Trophoblast cell (in vitro differentiated cells and primary cell): Measurements from ENCODE around the gene RAB36.

ENCODE experiments used
- DNase-seq, 2 donors: peaks; one replicate each; pipeline ENCODE4 v3.0.0-alpha.2; 2016
- H2AFZ ChIP-seq: 2 replicates; pipeline ENCODE4 v1.6.1; 2013; ENCODE audit warnings: low read length, moderate library complexity, mild to moderate bottlenecking; ENCODE audit not compliant: insufficient read depth, poor library complexity
- H2AK5ac ChIP-seq: 2 replicates; pipeline ENCODE4 v1.6.1; 2013; ENCODE audit warnings: mild to moderate bottlenecking, low read length
- H2BK120ac ChIP-seq: 2 replicates; pipeline ENCODE4 v1.6.1; 2013; ENCODE audit warnings: low read length, mild to moderate bottlenecking, moderate library complexity; ENCODE audit not compliant: insufficient read depth, poor library complexity
- H2BK12ac ChIP-seq: 2 replicates; pipeline ENCODE4 v1.6.1; 2013; ENCODE audit warnings: mild to moderate bottlenecking, low read length, moderate library complexity
- H2BK5ac ChIP-seq: 2 replicates; pipeline ENCODE4 v1.6.1; 2013; ENCODE audit warnings: low read length, low read depth, moderate library complexity, mild to moderate bottlenecking; ENCODE audit not compliant: poor library complexity
- H3K14ac ChIP-seq: 2 replicates; pipeline ENCODE4 v1.6.1; 2013; ENCODE audit warnings: mild to moderate bottlenecking, low read length
- H3K18ac ChIP-seq: 2 replicates; pipeline ENCODE4 v1.6.1; 2013; ENCODE audit warnings: mild to moderate bottlenecking, low read length
- H3K23ac ChIP-seq: 2 replicates; pipeline ENCODE4 v1.6.1; 2013; ENCODE audit warnings: low read length
- H3K27ac ChIP-seq: 2 replicates; pipeline ENCODE4 v1.5.1; 2013; ENCODE audit warnings: low read depth, mild to moderate bottlenecking, inconsistent platforms, low read length, moderate library complexity
- H3K27me3 ChIP-seq: 2 replicates; pipeline ENCODE4 v1.6.1; 2013; ENCODE audit warnings: inconsistent platforms, mild to moderate bottlenecking, low read length, moderate library complexity; ENCODE audit not compliant: insufficient read depth
- H3K36me3 ChIP-seq, 2 experiments: 1 replicate in 1 of 2; 2 replicates in 1 of 2; pipeline ENCODE4 v1.6.1; 2013; ENCODE audit warnings: low read length in 2 of 2, mild to moderate bottlenecking in 2 of 2, moderate library complexity in 1 of 2; ENCODE audit not compliant: insufficient read depth in 2 of 2, control insufficient read depth in 1 of 2
- H3K4ac ChIP-seq: 2 replicates; pipeline ENCODE4 v1.6.1; 2013; ENCODE audit warnings: low read depth, mild to moderate bottlenecking, low read length, moderate library complexity
- H3K4me1 ChIP-seq, 2 experiments: 1 replicate in 1 of 2; 2 replicates in 1 of 2; pipeline ENCODE4 v1.6.1; 2013; ENCODE audit warnings: low read length in 2 of 2, mild to moderate bottlenecking in 2 of 2, moderate library complexity in 1 of 2; ENCODE audit not compliant: insufficient read depth in 2 of 2, control insufficient read depth in 1 of 2
- H3K4me2 ChIP-seq: 2 replicates; pipeline ENCODE4 v1.6.1; 2013; ENCODE audit warnings: inconsistent platforms, mild to moderate bottlenecking, low read length, moderate library complexity
- H3K4me3 ChIP-seq: 2 replicates; pipeline ENCODE4 v1.5.1; 2013; ENCODE audit warnings: mild to moderate bottlenecking, low read depth, low read length, inconsistent platforms
- H3K79me1 ChIP-seq: one replicate; pipeline ENCODE4 v1.6.1; 2013; ENCODE audit warnings: low read length
- H3K79me2 ChIP-seq: 2 replicates; pipeline ENCODE4 v1.6.1; 2013; ENCODE audit warnings: low read length, mild to moderate bottlenecking; ENCODE audit not compliant: control insufficient read depth, insufficient read depth, poor library complexity
- H3K9ac ChIP-seq: 2 replicates; pipeline ENCODE4 v1.6.1; 2013; ENCODE audit warnings: mild to moderate bottlenecking, low read length
- H3K9me3 ChIP-seq: 2 replicates; pipeline ENCODE4 v1.6.1; 2013; ENCODE audit warnings: low read depth, mild to moderate bottlenecking, control low read depth, inconsistent platforms, low read length; ENCODE audit not compliant: insufficient read depth
- H4K12ac ChIP-seq: 2 replicates; pipeline ENCODE4 v1.6.1; 2013; ENCODE audit warnings: low read depth, mild to moderate bottlenecking, low read length, moderate library complexity
- H4K8ac ChIP-seq: 2 replicates; pipeline ENCODE4 v1.6.1; 2013; ENCODE audit warnings: low read depth, mild to moderate bottlenecking, low read length, moderate library complexity
- H4K91ac ChIP-seq: one replicate; pipeline ENCODE4 v1.6.1; 2013; ENCODE audit warnings: low read depth, mild to moderate bottlenecking, low read length, moderate library complexity
- WGBS: extraction: QIAGEN DNeasy Blood & Tissue Kit; methylation state at CpG from one replicate; pipeline ENCODE4 v1.1.7; 2013; ENCODE audit warnings: missing lambda C conversion rate; ENCODE audit not compliant: insufficient read length, insufficient coverage; ENCODE audit errors: extremely low coverage; 5-methylcytosine and 5-hydroxymethylcytosine counted together

The RAB36 gene

DNA sequence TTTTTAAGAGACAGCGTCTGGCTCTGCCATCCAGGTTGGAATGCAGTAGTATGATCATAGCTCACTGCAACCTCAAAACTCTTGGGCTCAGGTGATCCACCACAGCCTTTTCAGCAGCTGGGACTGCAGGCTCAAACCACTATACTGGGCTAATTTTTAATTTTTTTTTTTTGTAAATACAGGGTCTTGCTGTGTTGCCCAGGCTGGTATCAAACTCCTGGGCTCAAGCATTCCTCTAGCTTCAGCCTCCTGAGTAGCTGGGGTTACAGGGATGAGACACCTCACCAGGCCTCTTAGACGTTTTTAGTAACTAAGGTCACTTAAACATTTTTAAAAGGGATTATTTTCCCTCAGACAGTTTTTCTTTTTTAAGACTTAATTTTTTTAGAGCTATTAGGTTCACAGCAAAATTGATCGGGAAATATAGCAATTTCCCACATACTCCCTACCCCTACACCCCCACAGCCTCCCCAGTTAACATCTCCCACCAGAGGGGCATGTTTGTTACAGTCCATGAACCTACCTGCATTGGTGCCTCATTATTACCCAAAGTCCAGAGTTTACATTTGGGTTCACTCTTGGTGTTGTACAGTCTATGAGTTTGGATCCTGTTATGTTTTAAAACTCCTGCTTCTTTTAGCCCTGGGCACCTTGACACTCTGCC, 39.0 kb downstream of the RAB36 start:
- Histone ChIP-seq H3K9me3 (peaks cover 5% of the 10 kb centered on the region), H4K12ac (no peak overlapping the region), H3K27me3 (no peaks in the 10 kb centered on the region), H3K23ac (no peak overlapping the region), H3K18ac (no peak overlapping the region), H4K91ac (no peak overlapping the region), H2BK5ac (no peak overlapping the region), H3K14ac (no peak overlapping the region), H3K4me3 (no peak overlapping the region), H3K9ac (no peak overlapping the region), H3K27ac (no peak overlapping the region), H3K4me1 (peaks cover 41 to 42% of the 10 kb centered on the region in 2 experiments), H4K8ac (no peak overlapping the region), H3K79me2 (peaks cover 52% of the 10 kb centered on the region), H2BK12ac (no peak overlapping the region), H3K79me1 (peaks cover 21% of the 10 kb centered on the region), H3K4ac (peak overlapping the region; percentile 86), H3K4me2 (peak overlapping the region; percentile 88), H2BK120ac (no peak overlapping the region), H3K36me3 (peaks cover 15 to 18% of the 10 kb centered on the region in 2 experiments), H2AK5ac (no peak overlapping the region), H2AFZ (no peak overlapping the region)
- no peak for DNase-seq
- no CpG with 5 or more reads among the region's 3 CpGs for WGBS

DNA sequence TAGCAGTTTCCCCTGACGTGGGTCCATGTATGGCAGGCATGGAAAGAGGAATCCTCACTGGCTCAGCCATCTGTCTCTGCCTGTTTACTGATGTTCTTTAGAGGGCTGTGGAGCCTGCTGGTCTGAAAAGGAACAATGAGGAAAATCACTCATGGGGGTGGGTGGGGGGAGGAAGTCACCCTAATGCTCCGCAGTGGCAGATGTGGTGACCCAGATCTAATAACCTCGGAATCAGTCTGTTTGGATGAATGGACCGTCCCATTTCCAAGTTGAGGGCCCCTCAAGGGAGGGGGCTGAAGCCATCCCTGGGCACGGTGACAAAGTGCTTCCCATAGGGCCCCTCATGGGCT, 39.5 kb downstream of the RAB36 start:
- H3K79me2 ChIP-seq = peaks cover 52% of the 10 kb centered on the region
- H2BK120ac ChIP-seq = no peak overlapping the region
- no peak overlapping the region for H2AK5ac ChIP-seq
- H3K36me3 ChIP-seq = peaks cover 15 to 18% of the 10 kb centered on the region in 2 experiments
- peaks cover 18% of the 10 kb centered on the region for H3K79me1 ChIP-seq
- DNase-seq = no peak
- H3K18ac ChIP-seq = no peak overlapping the region
- H3K27ac ChIP-seq = no peak overlapping the region
- H3K4me3 ChIP-seq = no peak overlapping the region
- H3K23ac ChIP-seq = no peak overlapping the region
- peaks cover 38 to 39% of the 10 kb centered on the region in 2 experiments for H3K4me1 ChIP-seq
- H3K27me3 ChIP-seq = no peaks in the 10 kb centered on the region
- WGBS = no CpG with 5 or more reads among the region's 5 CpGs
- no peak overlapping the region for H4K8ac ChIP-seq
- no peak overlapping the region for H4K91ac ChIP-seq
- no peak overlapping the region for H3K9ac ChIP-seq
- H3K4ac ChIP-seq = peak overlapping the region; percentile 86
- peak overlapping the region; percentile 19 for H3K4me2 ChIP-seq
- H3K9me3 ChIP-seq = peaks cover 4% of the 10 kb centered on the region
- no peak overlapping the region for H3K14ac ChIP-seq
- no peak overlapping the region for H2AFZ ChIP-seq
- H2BK5ac ChIP-seq = no peak overlapping the region
- no peak overlapping the region for H4K12ac ChIP-seq
- H2BK12ac ChIP-seq = no peak overlapping the region

DNA sequence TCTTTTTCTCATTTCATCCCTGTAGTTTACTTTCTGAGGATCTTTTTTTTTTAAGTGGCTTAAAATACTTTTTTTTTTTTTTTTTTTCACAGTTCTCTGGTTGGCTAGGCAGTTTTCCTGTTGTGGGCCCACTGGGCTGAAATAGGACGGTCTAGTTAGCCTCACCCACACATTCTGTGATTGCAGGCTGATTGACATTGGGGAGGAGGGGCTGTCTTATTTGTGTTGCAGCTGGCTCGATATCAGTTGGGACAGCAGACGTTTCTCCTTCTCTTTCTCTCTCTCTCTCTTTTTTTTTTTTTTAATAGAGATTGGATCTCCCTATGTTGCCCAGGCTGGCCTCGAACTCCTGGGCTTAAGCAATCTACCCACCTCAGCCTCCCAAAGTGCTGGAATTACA, 41.9 kb downstream of the RAB36 start:
- Histone ChIP-seq H3K4me2 (no peak overlapping the region), H2BK5ac (no peak overlapping the region), H3K9me3 (no peaks in the 10 kb centered on the region), H3K14ac (no peak overlapping the region), H3K27ac (no peak overlapping the region), H2BK12ac (no peak overlapping the region), H3K4me1 (peaks cover 23 to 24% of the 10 kb centered on the region in 2 experiments), H3K27me3 (no peaks in the 10 kb centered on the region), H2AFZ (no peak overlapping the region), H3K18ac (no peak overlapping the region), H3K36me3 (peaks cover 13 to 19% of the 10 kb centered on the region in 2 experiments), H3K4me3 (no peak overlapping the region), H3K23ac (no peak overlapping the region), H3K4ac (no peak overlapping the region), H2BK120ac (no peak overlapping the region), H4K8ac (no peak overlapping the region), H4K12ac (no peak overlapping the region), H2AK5ac (no peak overlapping the region), H4K91ac (no peak overlapping the region), H3K9ac (no peak overlapping the region), H3K79me1 (peaks cover 1% of the 10 kb centered on the region), H3K79me2 (peaks cover 40% of the 10 kb centered on the region)
- no peak for DNase-seq
- WGBS = no CpG with 5 or more reads among the region's 4 CpGs

DNA sequence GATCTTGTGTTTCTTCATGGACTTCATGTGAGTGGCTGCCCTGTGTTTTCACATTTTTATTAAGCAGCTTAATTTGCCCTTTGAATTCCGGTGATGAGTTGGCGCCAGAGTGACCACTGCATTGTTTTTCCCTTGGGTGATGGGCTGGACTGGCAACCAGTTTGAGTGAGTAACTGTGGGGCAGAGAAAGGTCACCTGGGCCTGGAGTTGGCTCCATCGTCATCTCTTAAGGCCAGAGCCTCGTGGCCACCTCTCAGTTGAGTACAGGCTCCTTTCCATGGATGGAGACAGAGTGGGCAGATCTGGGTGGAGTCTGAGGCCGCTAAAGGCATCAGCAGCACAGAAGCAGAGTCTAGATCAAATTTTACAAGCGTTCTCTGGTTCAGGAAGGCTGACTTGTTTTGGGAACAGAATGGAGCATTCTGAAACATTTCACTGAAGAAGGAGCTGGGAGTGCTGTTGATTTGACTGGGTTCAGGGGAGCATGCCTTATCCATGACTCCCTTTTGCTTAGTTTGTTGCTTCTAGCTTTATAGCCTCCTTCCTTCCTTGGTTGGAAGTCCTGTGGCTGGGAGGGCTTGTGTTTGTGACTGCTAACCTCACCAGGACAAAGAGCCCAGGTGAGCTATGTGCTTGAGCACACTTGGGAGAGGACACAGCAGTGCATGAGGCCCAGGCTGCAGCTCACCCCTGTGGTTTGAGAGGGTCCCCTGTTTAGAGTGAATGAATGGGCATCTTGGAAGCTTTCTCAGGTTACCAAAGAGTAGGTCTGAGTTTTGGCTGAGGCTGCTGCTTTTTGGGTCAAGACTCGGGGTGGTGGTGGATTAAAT, 42.8 kb downstream of the RAB36 start:
- H4K12ac ChIP-seq = no peak overlapping the region
- no peak overlapping the region for H2BK12ac ChIP-seq
- H3K4me1 ChIP-seq = peaks cover 15% of the 10 kb centered on the region in 2 experiments
- peak overlapping the region; percentile 84 for H3K4ac ChIP-seq
- H3K23ac ChIP-seq = no peak overlapping the region
- H4K8ac ChIP-seq = no peak overlapping the region
- H2BK5ac ChIP-seq = no peak overlapping the region
- WGBS = no CpG with 5 or more reads among the region's 7 CpGs
- no peak overlapping the region for H4K91ac ChIP-seq
- H3K9ac ChIP-seq = no peak overlapping the region
- no peak overlapping the region for H2AK5ac ChIP-seq
- H3K4me2 ChIP-seq = no peak overlapping the region
- peaks cover 35% of the 10 kb centered on the region for H3K79me2 ChIP-seq
- peaks cover 1% of the 10 kb centered on the region for H3K79me1 ChIP-seq
- H3K27ac ChIP-seq = no peak overlapping the region
- H3K4me3 ChIP-seq = no peak overlapping the region
- no peak overlapping the region for H3K14ac ChIP-seq
- no peak overlapping the region for H2AFZ ChIP-seq
- H3K18ac ChIP-seq = peak overlapping the region; percentile 44
- H3K27me3 ChIP-seq = no peaks in the 10 kb centered on the region
- peaks cover 16 to 24% of the 10 kb centered on the region in 2 experiments for H3K36me3 ChIP-seq
- H3K9me3 ChIP-seq = no peaks in the 10 kb centered on the region
- H2BK120ac ChIP-seq = no peak overlapping the region
- no peak for DNase-seq
